Ovary (tissue), 3 donors: ENCODE data around the gene EEF1A2.

ENCODE experiments used
- CTCF ChIP-seq, 3 donors: fragments of 450-650 bp in 2 of 3; fragments of 200-600 bp in 1 of 3; IDR thresholded peaks; one replicate each; pipeline versions ENCODE4 v1.5.1 to v1.8.0; 2016 to 2022; ENCODE audit warnings: antibody characterized with exemption in 3 of 3, mild to moderate bottlenecking in 1 of 3
- EP300 ChIP-seq: sonication (generic); formaldehyde crosslinking; IDR thresholded peaks from one replicate; pipeline ENCODE4 v1.6.1; 2017; ENCODE audit warnings: antibody characterized with exemption
- donor health status: DM: no; HTN: no; CAD: no.

GRCh38 chr20:63492518-63492917 lies 6.4 kb downstream of the EEF1A2 start:
- TF ChIP-seq EP300 = no peak
- TF ChIP-seq CTCF (IDR thresholded peaks at IDR 0.05) = no peak
